ENCODE data around the gene ATE1. TPM values are rescaled to one million over a fixed set of nuclear protein-coding genes. Genes with fewer than 3 reads are reported as not detected.
"Not testable (repeated sequence)": the region's sequence is repeated elsewhere in the genome, so short reads cannot be mapped to it uniquely, and the experiment has no call there.

The ATE1 gene
- total RNA-seq, 2 experiments from 2014 or later: 22.1 to 22.9 TPM

DNA sequence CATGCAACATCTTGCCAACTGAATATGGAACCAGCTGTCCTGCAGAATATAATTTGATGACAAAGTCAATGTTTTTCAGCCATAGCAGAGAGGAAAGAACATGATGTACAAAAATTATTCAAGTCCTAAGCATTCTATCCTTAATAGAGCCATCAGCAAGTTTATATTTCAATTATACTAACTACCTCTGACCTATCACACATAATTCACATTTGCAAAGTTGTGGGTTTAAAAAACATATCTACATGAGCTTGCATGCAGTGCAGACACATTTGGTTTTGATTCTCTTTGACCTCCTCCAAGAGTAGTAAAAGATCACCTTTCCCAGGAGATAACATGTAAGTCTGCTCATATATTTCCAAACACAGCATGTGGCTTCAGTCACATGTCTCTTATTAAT, 203.5 kb downstream of the ATE1 start:
- POLR2A ChIA-PET: no interaction called here
- H3K27me3 Mint-ChIP-seq: peaks cover 8% of the 10 kb centered on the region
- DNase-seq: no peak
- no peak overlapping the region for H3K27ac Mint-ChIP-seq
- no peaks in the 10 kb centered on the region for H3K36me3 Mint-ChIP-seq (ENCODE audit: low read depth)
- H3K4me1 Mint-ChIP-seq: no peaks in the 10 kb centered on the region
- no peaks in the 10 kb centered on the region for H3K9me3 Mint-ChIP-seq
- CTCF ChIA-PET: interaction anchor here (0.8 to 1.2 kb wide), 2 partner anchors 28 to 177 kb away, joined by 3 to 5 read pairs; no protein-coding TSS in a partner anchor
- no peak overlapping the region for H3K4me3 Mint-ChIP-seq

DNA sequence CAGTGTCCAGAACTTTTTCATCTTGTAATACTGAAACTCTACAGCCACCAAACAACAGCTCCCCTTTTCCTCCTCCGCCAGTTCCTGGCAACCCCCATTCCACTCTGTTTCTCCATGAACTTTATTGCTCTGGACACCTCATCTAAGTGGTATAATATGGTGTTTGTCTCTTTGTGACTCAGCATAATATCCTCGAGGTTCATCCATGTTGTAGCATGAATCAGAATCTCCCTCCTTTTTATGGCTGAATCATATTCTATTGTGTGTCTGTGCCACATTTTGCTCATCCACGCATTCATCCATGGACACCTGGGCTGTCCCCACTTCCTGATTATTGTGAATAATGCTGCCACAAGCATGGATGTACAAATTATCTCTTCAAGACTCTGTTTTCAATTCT, 205.2 kb downstream of the ATE1 start:
- CTCF ChIA-PET: no interaction called here
- Mint-ChIP-seq H3K4me3 (no peak overlapping the region), H3K27me3 (peaks cover 8% of the 10 kb centered on the region), H3K27ac (no peak overlapping the region), H3K4me1 (no peaks in the 10 kb centered on the region), H3K36me3 (ENCODE audit: low read depth) (no peaks in the 10 kb centered on the region), H3K9me3 (no peaks in the 10 kb centered on the region)
- POLR2A ChIA-PET: no interaction called here
- no peak for DNase-seq

DNA sequence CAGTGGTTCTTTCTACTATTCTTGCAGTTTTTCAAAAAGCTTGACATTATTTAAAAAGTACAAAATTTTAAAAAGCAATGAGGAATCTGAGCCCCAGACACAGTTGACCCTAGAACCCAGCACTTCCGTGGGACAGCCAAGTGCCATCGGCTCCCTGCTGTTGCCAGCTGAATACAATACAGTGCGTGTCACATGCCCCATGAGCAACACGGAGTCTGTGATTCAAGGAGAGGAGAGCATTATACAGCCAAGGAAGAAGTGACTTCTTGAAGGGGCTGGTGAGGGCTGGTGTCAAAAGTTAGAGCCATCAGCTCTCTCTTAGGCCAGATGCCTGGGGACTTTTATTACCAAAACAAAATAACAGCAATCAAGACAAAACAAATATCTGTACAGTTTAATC, 206.6 kb downstream of the ATE1 start:
- Mint-ChIP-seq H3K4me1 (no peaks in the 10 kb centered on the region), H3K36me3 (ENCODE audit: low read depth) (no peaks in the 10 kb centered on the region), H3K4me3 (no peak overlapping the region), H3K9me3 (no peaks in the 10 kb centered on the region), H3K27ac (no peak overlapping the region), H3K27me3 (peaks cover 8% of the 10 kb centered on the region)
- ChIA-PET CTCF (no interaction called here), POLR2A (no interaction called here)
- DNase-seq: no peak

DNA sequence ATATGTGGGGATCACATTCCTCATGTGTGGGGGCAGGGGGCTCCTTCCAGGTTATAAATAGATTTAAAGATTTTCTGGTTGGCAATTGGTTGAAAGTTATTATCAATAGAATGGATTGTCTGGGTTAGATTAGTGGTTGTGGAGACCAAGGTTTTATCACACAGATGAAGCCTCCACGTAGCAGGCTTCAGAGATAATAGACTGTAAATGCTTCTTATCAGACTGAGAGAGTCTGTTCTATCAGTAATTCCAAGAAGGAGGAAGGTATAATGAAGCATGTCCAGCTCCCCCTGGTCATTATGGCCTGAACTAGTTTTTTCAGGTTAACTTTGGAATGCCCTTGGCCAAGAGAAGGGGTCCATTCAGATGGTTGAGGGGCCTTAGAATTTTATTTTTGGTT, 211.9 kb downstream of the ATE1 start:
- Mint-ChIP-seq H3K27me3 (peaks cover 2% of the 10 kb centered on the region), H3K4me1 (no peaks in the 10 kb centered on the region)

DNA sequence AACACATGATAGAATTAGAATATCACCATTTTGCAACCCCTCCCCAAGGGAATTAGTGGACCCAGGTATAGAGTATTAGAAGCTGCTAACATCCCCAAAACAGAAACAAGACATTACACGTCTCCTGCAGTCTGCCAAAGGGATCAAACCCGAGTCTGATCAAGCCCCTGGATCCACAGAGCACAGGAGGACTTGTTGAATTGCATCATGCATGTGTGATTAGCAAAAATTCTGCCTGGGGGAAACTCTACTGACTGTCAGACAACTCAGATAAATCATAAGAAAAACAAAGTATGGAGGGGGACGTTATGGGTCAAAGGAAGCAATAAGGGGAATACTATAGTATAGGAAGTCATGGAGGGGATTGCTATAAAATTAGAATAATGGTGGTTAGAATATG, 212.8 kb downstream of the ATE1 start:
- H3K27me3 Mint-ChIP-seq: peaks cover 4% of the 10 kb centered on the region
- no peak overlapping the region for H3K27ac Mint-ChIP-seq
- ChIA-PET CTCF (no interaction called here), POLR2A (no interaction called here)
- H3K4me1 Mint-ChIP-seq: no peaks in the 10 kb centered on the region
- no peaks in the 10 kb centered on the region for H3K9me3 Mint-ChIP-seq
- no peaks in the 10 kb centered on the region for H3K36me3 Mint-ChIP-seq (ENCODE audit: low read depth)
- no peak overlapping the region for H3K4me3 Mint-ChIP-seq
- DNase-seq: no peak

More for the DNA sequence above, 211.9 kb downstream of the ATE1 start:
- no peak for DNase-seq
- Mint-ChIP-seq H3K9me3 (no peaks in the 10 kb centered on the region), H3K27ac (no peak overlapping the region), H3K4me3 (no peak overlapping the region), H3K36me3 (ENCODE audit: low read depth) (no peaks in the 10 kb centered on the region)
- POLR2A ChIA-PET: no interaction called here
- CTCF ChIA-PET: no interaction called here

DNA sequence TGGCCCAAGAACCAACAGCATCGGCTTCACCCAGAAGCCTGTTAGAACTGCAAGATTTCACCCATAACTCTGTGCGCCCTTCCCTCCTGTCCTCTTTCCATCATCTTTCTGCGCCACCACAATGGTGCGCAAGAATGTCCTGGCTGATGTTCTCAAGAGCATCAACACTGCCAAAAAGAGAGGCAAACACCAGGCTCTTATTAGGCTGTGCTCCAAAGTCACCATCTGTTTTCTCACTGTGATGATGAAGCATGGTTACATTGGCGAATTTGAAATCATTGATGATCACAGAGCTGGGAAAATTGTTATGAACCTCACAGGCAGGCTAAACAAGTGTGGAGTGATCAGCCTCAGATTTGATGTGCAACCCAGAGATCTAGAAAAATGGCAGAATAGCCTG, 214.3 kb downstream of the ATE1 start:
- H3K36me3 Mint-ChIP-seq (ENCODE audit: low read depth): no peaks in the 10 kb centered on the region
- DNase-seq: no peak
- CTCF ChIA-PET: no interaction called here
- peaks cover 4% of the 10 kb centered on the region for H3K27me3 Mint-ChIP-seq
- H3K27ac Mint-ChIP-seq: no peak overlapping the region
- POLR2A ChIA-PET: no interaction called here
- H3K9me3 Mint-ChIP-seq: no peaks in the 10 kb centered on the region
- H3K4me1 Mint-ChIP-seq: no peaks in the 10 kb centered on the region
- no peak overlapping the region for H3K4me3 Mint-ChIP-seq

DNA sequence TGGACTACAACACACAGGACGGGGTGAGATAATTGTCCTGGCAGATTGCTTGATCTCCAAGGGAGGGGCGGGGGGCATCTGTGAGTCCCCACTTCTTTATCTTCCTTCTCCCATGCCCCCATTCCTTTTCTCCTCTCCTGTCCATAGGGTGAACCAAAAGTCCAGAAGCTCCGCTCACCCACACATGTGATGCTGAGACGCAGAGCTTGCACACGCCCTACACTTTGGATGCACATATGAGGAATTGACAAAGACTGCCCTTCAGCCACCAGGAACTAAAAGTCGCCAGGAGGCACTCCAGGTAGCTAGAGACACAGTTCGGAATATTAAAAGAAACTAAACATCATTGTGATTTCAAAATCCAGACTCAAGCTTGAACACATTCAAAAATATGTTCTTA, 216.9 kb downstream of the ATE1 start:
- no peak for DNase-seq
- H3K9me3 Mint-ChIP-seq: no peaks in the 10 kb centered on the region
- ChIA-PET CTCF (no interaction called here), POLR2A (no interaction called here)
- peaks cover 6% of the 10 kb centered on the region for H3K27me3 Mint-ChIP-seq
- H3K36me3 Mint-ChIP-seq (ENCODE audit: low read depth): no peaks in the 10 kb centered on the region
- H3K4me3 Mint-ChIP-seq: no peak overlapping the region
- no peak overlapping the region for H3K27ac Mint-ChIP-seq
- no peaks in the 10 kb centered on the region for H3K4me1 Mint-ChIP-seq

DNA sequence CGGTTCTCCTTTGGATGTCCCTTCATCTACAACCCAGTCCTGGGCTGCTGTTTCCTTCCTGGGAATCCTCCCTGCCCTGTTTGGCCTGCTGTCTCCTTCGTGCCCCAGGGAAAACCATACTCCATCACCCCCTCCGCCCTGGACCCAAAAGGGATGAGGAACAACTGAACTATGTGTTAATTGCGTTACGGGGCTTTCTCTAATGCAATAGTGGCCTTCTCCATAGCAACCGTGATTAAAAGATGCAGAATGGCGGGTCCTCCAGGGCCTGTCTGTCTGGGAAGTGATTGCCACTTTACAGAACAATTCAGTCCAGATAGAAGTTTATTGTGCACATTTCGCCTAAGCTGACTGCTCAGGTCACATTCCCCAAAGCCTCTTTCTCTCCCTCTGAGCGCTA, 217.6 kb downstream of the ATE1 start:
- POLR2A ChIA-PET: no interaction called here
- Mint-ChIP-seq H3K4me1 (no peaks in the 10 kb centered on the region), H3K27me3 (peaks cover 7% of the 10 kb centered on the region), H3K36me3 (ENCODE audit: low read depth) (no peaks in the 10 kb centered on the region), H3K27ac (no peak overlapping the region), H3K9me3 (no peaks in the 10 kb centered on the region), H3K4me3 (no peak overlapping the region)
- CTCF ChIA-PET: interaction anchor here (1.5 kb wide), 1 partner anchor 13 kb away, joined by 3 read pairs; no protein-coding TSS in a partner anchor
- DNase-seq: no peak

DNA sequence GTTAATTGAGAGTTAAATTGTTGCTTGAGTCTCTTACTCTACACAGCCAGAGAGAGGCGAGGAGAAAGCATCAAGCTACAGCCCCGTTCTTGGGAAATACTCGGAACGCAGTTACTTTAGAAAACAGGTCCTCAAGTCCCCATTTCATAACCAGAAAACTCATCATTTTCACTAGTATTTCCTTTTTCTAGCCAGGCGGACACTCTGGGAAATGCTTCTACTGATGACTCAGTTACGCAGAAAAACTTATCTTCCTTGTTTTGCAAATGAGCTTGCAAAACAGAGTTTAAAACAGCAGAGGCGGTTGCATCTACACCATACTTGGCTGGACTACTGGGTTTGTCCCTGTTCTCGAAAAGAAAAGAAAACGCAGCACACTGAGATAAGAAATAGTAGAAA, 218.2 kb downstream of the ATE1 start:
- Mint-ChIP-seq H3K9me3 (no peaks in the 10 kb centered on the region), H3K4me3 (no peak overlapping the region), H3K27me3 (peaks cover 7% of the 10 kb centered on the region), H3K4me1 (no peaks in the 10 kb centered on the region), H3K36me3 (ENCODE audit: low read depth) (no peaks in the 10 kb centered on the region), H3K27ac (no peak overlapping the region)
- ChIA-PET CTCF (interaction anchor here (1.5 kb wide), 1 partner anchor 13 kb away, joined by 3 read pairs; no protein-coding TSS in a partner anchor), POLR2A (no interaction called here)
- DNase-seq: no peak

DNA sequence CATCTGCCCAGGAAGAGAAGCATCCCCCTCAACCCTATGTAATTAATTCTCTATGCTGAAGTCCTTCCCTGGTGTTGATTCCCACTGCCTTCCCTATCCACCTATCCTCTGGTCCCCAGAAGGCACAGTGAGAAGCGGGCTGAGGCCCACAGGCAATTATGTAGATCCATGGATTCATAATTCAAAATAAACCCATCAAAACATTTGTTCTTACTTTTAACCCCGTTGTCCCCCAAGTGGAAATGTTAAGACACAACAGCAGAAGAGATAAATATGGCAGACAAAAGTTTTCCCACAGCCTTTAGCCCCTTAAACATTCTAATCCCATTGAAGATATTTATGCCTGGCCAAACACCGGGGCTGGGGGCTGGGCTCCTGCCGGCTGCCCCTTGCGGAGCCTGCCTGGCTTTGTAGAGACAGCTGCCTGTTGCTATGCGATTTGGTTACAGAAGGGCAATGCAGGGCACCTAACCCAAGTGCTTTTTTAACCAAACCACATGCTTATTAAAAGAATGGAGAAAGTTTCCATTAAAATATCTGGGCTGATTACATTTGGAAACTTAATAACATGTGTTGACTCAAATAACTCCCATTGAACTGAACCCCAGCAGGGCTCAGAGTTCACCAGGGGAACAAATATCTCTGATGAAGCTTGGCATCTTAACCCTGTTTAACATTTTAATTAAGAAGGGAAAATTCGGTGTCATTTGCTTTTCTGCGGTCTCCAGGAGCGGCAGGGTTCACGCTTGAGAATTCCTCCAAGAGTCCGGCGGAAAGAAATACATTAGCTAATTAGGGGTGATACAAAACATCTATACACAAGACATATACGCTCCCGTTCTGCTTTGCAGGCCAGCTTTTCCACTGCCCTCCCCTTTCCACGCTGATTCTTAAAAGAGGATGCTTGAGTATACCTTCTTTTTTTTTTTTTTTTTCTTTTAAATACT, 218.8 kb downstream of the ATE1 start:
- Mint-ChIP-seq H3K36me3 (ENCODE audit: low read depth) (no peaks in the 10 kb centered on the region), H3K9me3 (no peaks in the 10 kb centered on the region), H3K4me1 (no peaks in the 10 kb centered on the region), H3K27ac (no peak overlapping the region), H3K4me3 (no peak overlapping the region), H3K27me3 (peaks cover 7% of the 10 kb centered on the region)
- CTCF ChIA-PET: interaction anchor here (1.5 kb wide), 1 partner anchor 12 kb away, joined by 3 read pairs; no protein-coding TSS in a partner anchor
- POLR2A ChIA-PET: no interaction called here
- DNase-seq: no peak

DNA sequence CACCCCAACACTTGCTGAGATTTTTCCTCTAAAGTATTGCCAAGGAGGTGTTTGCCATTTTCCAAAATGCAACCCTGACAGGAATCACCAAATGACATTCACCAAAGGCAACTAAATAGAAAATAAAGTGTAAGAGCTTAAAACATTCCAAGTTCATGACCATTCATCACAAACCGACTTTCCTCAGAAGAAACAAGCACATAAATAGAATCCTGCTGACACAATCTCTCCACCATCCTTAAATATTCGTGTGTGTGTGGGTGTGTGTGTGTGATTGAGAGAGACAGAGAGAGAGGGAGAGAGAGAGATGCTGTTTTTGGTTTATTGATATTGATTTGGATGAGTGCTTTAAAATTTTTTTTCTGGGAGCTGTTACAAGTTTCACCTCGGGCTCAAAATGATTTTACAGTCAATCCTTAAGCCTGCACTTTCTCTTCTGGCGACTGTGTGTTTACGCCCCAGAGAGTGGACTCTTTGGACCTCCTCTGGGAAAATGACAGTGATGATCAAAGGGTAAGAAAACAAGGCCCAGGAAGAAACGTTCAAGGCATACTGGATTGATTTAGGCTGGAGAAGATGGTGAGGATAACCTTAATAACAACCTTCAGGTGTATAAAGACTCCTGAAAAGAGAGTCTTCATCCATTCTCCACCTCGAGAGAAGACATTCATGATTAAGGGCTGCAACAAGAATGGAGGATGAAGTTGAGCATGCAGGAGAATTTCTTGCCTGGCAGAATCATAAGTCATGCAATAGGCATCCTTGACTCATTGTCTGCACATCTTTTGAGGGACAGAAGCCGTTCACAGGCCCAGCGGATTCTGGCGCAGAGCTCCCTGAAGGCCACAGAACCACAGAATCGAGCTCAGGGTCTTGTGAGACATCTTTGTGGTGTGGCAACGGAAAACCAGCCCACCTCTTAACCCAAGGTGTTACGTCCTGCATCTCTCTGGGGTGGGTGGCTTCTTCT, 225.2 kb downstream of the ATE1 start:
- CTCF ChIA-PET: interaction anchor here (0.8 kb wide), 1 partner anchor 11 kb away, joined by 3 read pairs; no protein-coding TSS in a partner anchor
- H3K4me3 Mint-ChIP-seq: no peak overlapping the region
- POLR2A ChIA-PET: no interaction called here
- H3K9me3 Mint-ChIP-seq: peaks cover 9% of the 10 kb centered on the region
- H3K36me3 Mint-ChIP-seq (ENCODE audit: low read depth): no peaks in the 10 kb centered on the region
- H3K27me3 Mint-ChIP-seq: peaks cover 4% of the 10 kb centered on the region
- no peak overlapping the region for H3K27ac Mint-ChIP-seq
- H3K4me1 Mint-ChIP-seq: no peaks in the 10 kb centered on the region
- no peak for DNase-seq

DNA sequence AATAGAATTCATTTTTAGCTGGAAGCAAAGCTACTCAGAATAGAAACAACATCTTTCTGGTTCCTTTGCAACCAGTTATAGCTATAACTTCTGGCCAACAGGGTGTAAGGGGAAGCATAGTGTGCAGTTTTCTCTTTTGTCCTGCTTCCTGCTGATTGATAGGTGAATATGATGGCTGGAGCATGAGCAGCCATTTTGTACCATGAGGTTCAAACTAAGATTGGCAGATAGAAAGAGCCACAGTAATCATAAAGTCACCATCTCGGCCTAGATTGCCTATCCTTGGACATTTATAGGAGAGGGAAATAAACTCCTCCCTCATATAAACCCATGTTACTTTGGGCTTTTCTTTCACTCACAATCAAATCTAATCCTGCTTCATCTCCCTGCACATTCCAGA, 227.4 kb downstream of the ATE1 start:
- POLR2A ChIA-PET: no interaction called here
- H3K4me1 Mint-ChIP-seq: no peaks in the 10 kb centered on the region
- H3K4me3 Mint-ChIP-seq: no peak overlapping the region
- no peak overlapping the region for H3K27ac Mint-ChIP-seq
- no peaks in the 10 kb centered on the region for H3K27me3 Mint-ChIP-seq
- CTCF ChIA-PET: no interaction called here
- no peaks in the 10 kb centered on the region for H3K36me3 Mint-ChIP-seq (ENCODE audit: low read depth)
- H3K9me3 Mint-ChIP-seq: peaks cover 9% of the 10 kb centered on the region
- DNase-seq: no peak

DNA sequence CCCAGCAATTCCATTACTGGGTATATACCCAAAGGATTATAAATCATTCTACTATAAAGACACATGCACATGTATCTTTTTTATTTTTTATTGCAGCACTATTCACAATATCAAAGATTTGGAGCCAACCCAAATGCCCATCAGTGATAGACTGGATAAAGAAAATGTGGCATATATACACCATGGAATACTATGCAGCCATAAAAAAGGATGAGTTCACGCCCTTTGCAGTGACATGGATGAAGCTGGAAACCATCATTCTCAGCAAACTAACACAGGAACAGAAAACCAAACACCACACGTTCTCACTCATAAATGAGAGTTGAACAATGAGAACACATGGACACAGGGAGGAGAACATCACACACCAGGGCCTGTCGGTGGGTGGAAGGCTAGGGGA, 228.1 kb downstream of the ATE1 start:
- H3K36me3 Mint-ChIP-seq (ENCODE audit: low read depth); POLR2A ChIA-PET; H3K9me3 Mint-ChIP-seq; DNase-seq; H3K27me3 Mint-ChIP-seq; H3K4me1 Mint-ChIP-seq; CTCF ChIA-PET; H3K4me3 Mint-ChIP-seq; H3K27ac Mint-ChIP-seq: not testable (repeated sequence)

Measured in activated CD4-positive, alpha-beta memory T cell treated with anti-CD3 and anti-CD28 coated beads, Interleukin-2, amount 10 ng/mL, durations not matched to agents 7 days and 5 days (primary cell).